A549 treated with CpdA at 1 μM for 4 hours (cell line): Measurements from ENCODE around the gene CDCA7L. TPM values are rescaled to one million over a fixed set of nuclear protein-coding genes. Genes with fewer than 3 reads are reported as not detected.

Source experiments
- total RNA-seq: library from RNA; stranded (reverse); fragments of 200-300 nt; extraction: Qiagen RNA extraction; gene quantifications from 5 replicates; pipeline ENCODE4 v1.2.3, GENCODE V29; 2022; ENCODE audit warnings: low read depth

CDCA7L gene, protein sequence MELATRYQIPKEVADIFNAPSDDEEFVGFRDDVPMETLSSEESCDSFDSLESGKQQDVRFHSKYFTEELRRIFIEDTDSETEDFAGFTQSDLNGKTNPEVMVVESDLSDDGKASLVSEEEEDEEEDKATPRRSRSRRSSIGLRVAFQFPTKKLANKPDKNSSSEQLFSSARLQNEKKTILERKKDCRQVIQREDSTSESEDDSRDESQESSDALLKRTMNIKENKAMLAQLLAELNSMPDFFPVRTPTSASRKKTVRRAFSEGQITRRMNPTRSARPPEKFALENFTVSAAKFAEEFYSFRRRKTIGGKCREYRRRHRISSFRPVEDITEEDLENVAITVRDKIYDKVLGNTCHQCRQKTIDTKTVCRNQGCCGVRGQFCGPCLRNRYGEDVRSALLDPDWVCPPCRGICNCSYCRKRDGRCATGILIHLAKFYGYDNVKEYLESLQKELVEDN
- total RNA-seq = 13.6 to 22.4 TPM (median 14.7 TPM) in 5 replicates

DNA sequence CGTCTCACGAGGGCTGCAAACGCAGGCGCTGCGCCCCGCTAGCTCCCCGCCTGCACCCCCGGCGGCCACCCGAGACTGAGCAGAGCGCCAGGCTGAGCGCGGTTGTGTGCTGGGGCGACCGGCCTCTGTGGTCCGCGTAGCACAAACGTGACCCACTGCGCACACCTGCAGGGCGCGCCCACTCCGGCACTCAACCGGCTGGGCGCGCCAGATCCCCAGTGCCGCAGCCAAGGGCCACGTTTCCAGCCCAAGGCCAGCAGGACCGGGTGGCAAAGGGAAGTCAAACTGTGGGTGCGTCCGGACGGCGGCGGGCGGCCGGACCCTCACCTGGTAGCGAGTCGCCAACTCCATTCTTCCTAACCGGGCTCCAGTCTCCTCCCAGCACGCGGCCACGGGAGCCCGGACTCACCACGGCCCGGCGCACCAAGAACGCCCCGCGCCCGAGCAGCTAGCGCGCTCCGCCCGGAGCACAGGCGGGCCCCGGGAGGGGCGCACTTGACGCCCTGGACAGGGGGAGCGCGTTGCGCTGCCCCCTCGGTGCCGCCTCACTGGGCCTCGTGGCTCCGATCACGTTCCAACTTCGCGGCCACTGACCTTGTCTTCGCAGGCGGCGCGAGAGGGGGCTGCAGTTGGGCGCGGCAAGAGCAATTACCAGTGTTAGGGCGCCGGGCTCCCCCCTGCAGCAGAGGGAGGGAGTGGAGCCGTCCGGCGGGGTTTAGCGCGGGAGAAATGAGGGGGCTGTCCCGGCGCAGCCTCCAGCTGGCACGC is at the start of gene CDCA7L:
Gene CDCA7L, minus strand, starts transcription at position 446 of the 768 bp plus-strand sequence. Its CDS starts 95 bp downstream, at position 351.

